Thymus (tissue), 2 donors: Measurements from ENCODE around the gene SLITRK3. TPM values are rescaled to one million over a fixed set of nuclear protein-coding genes. Genes with fewer than 3 reads are reported as not detected.

Experiments
- polyA plus RNA-seq: library from polyadenylated mRNA; stranded (reverse); fragments of 200-250 nt; gene quantifications from one replicate; pipeline ENCODE4 v1.2.3, GENCODE V29; 2013
- total RNA-seq: library from RNA; stranded (reverse); fragments of 120-200 nt; gene quantifications from one replicate; pipeline ENCODE4 v1.2.4, GENCODE V29; 2013
- donor health status: healthy.

The SLITRK3 gene
- total and polyA plus RNA-seq, 2 donors = under 0.01 to 0.14 TPM

Other genes with a start within 250 kb of the SLITRK3 start
- gene SI, start 117.9 kb downstream of the SLITRK3 start, total RNA-seq = 0.05 TPM
- gene SI, start 117.9 kb downstream of the SLITRK3 start, polyA plus RNA-seq = 0.02 TPM